OCI-LY1 (cell line): ENCODE measurements around the gene HGS.

ENCODE experiments used
- H2AFZ ChIP-seq: fragments of 200-600 bp; sonication (generic), shearing (Covaris generic); 2 replicates; pipeline ENCODE4 v1.6.0; 2014; ENCODE audit warnings: antibody characterized with exemption, mild to moderate bottlenecking, low read length
- H3F3A ChIP-seq: fragments of 200-600 bp; sonication (generic), shearing (Covaris generic); 2 replicates; pipeline ENCODE4 v1.6.0; 2014; ENCODE audit warnings: mild to moderate bottlenecking, antibody characterized with exemption, low read length, moderate library complexity; ENCODE audit not compliant: insufficient read depth
- H3K27ac ChIP-seq: fragments of 200-600 bp; sonication (generic); 2 replicates; pipeline ENCODE4 v1.5.1; 2014; ENCODE audit warnings: low read length, mixed run types, mild to moderate bottlenecking, low read depth; ENCODE audit not compliant: poor library complexity, severe bottlenecking
- H3K27me3 ChIP-seq: fragments of 200-600 bp; sonication (generic); 2 replicates; pipeline ENCODE4 v1.6.0; 2014; ENCODE audit warnings: antibody characterized with exemption, mild to moderate bottlenecking, low read length, moderate library complexity; ENCODE audit not compliant: insufficient read depth
- H3K36me3 ChIP-seq: fragments of 200-600 bp; sonication (generic); 2 replicates; pipeline ENCODE4 v1.6.1; 2014; ENCODE audit warnings: mild to moderate bottlenecking, antibody characterized with exemption, low read length, moderate library complexity, mixed read lengths; ENCODE audit not compliant: insufficient read depth
- H3K4me1 ChIP-seq: fragments of 200-600 bp; sonication (generic); 2 replicates; pipeline ENCODE4 v1.5.1; 2014; ENCODE audit warnings: mild to moderate bottlenecking, low read length, moderate library complexity; ENCODE audit not compliant: insufficient read depth, severe bottlenecking
- H3K4me2 ChIP-seq: fragments of 200-600 bp; sonication (generic), shearing (Covaris generic); 2 replicates; pipeline ENCODE4 v1.6.1; 2014; ENCODE audit warnings: low read length
- H3K4me3 ChIP-seq: fragments of 200-600 bp; sonication (generic); 2 replicates; pipeline ENCODE4 v1.5.1; 2014; ENCODE audit warnings: low read length, low read depth, mild to moderate bottlenecking, mixed read lengths; ENCODE audit not compliant: poor library complexity, severe bottlenecking
- H3K79me2 ChIP-seq: fragments of 200-600 bp; shearing (Covaris generic); 2 replicates; pipeline ENCODE4 v1.6.1; 2016; ENCODE audit warnings: mixed run types, low read length, mixed read lengths; ENCODE audit not compliant: insufficient read depth
- H3K9ac ChIP-seq: fragments of 200-600 bp; sonication (generic), shearing (Covaris generic); 2 replicates; pipeline ENCODE4 v1.6.1; 2014; ENCODE audit warnings: mild to moderate bottlenecking, low read length, mixed read lengths
- H3K9me2 ChIP-seq: fragments of 200-600 bp; sonication (generic), shearing (Covaris generic); 2 replicates; pipeline ENCODE4 v1.6.1; 2014; ENCODE audit warnings: low read depth, mild to moderate bottlenecking, low read length, mixed read lengths
- H3K9me3 ChIP-seq: fragments of 200-600 bp; shearing (Covaris generic); 2 replicates; pipeline ENCODE4 v1.6.1; 2014; ENCODE audit warnings: low read length, mixed read lengths
- H4K20me1 ChIP-seq: fragments of 200-600 bp; sonication (generic), shearing (Covaris generic); 2 replicates; pipeline ENCODE4 v1.6.0; 2016; ENCODE audit warnings: mild to moderate bottlenecking, low read length; ENCODE audit not compliant: insufficient read depth
- EZH2 ChIP-seq: fragments of 200-600 bp; sonication (generic), shearing (Covaris generic); IDR thresholded peaks from 2 replicates; pipeline ENCODE4 v1.8.0; 2017; ENCODE audit warnings: borderline replicate concordance, mixed run types, mild to moderate bottlenecking, antibody characterized with exemption, low read length, moderate library complexity, mixed read lengths
- TF ChIP-seq, protein P1 (sequence below): fragments of 200-600 bp; sonication (generic), shearing (Covaris generic); IDR thresholded peaks from 2 replicates; pipeline ENCODE4 v1.5.1; 2017; ENCODE audit warnings: mild to moderate bottlenecking, antibody characterized with exemption, low read length, moderate library complexity, mixed read lengths

HGS gene

GRCh38 chr17:81723651-81724209 is 39.9 kb downstream of the HGS start:
- H3K4me1 ChIP-seq = peaks cover 4% of the 10 kb centered on the region

DNA sequence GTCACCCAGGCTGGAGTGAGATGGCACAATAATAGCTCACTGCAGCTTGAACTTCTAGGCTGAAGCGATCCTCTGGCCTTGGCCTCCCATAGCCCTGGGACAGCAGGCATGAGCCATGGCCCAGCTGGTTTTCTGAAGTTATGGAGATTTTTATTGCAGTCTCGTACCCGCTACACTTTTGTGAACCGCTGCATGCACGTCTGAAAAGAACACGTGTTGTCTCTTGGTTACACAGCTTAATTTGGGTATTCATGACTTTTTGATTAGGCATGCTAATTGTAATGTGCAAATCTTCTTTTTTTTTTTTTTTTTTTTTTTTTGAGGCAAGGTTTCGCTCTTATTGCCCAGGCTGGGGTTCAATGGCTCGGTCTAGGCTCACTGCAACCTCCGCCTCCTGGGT is 41.6 kb downstream of the HGS start:
- Histone ChIP-seq H3K9me3 (no peaks in the 10 kb centered on the region), H3K27me3 (peaks cover 3% of the 10 kb centered on the region), H3F3A (no peaks in the 10 kb centered on the region), H3K79me2 (no peaks in the 10 kb centered on the region), H3K9ac (no peak overlapping the region), H2AFZ (no peak overlapping the region), H3K9me2 (no peaks in the 10 kb centered on the region), H4K20me1 (no peaks in the 10 kb centered on the region), H3K36me3 (no peaks in the 10 kb centered on the region), H3K4me1 (peaks cover 4% of the 10 kb centered on the region), H3K27ac (no peak overlapping the region), H3K4me3 (no peak overlapping the region), H3K4me2 (no peak overlapping the region)
- no peak for TF ChIP-seq EZH2
- TF ChIP-seq, protein P1, sequence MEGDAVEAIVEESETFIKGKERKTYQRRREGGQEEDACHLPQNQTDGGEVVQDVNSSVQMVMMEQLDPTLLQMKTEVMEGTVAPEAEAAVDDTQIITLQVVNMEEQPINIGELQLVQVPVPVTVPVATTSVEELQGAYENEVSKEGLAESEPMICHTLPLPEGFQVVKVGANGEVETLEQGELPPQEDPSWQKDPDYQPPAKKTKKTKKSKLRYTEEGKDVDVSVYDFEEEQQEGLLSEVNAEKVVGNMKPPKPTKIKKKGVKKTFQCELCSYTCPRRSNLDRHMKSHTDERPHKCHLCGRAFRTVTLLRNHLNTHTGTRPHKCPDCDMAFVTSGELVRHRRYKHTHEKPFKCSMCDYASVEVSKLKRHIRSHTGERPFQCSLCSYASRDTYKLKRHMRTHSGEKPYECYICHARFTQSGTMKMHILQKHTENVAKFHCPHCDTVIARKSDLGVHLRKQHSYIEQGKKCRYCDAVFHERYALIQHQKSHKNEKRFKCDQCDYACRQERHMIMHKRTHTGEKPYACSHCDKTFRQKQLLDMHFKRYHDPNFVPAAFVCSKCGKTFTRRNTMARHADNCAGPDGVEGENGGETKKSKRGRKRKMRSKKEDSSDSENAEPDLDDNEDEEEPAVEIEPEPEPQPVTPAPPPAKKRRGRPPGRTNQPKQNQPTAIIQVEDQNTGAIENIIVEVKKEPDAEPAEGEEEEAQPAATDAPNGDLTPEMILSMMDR = no peak

More at GRCh38 chr17:81723651-81724209, 39.9 kb downstream of the HGS start:
- Histone ChIP-seq H2AFZ (no peak overlapping the region), H3K9me2 (no peaks in the 10 kb centered on the region), H3K36me3 (peaks cover 10% of the 10 kb centered on the region; the same call in 1 of the 2 replicates), H3K27me3 (no peaks in the 10 kb centered on the region; the same call in 1 of the 2 replicates), H3K4me2 (no peak overlapping the region), H3K9ac (no peak overlapping the region), H4K20me1 (no peaks in the 10 kb centered on the region), H3K4me3 (no peak overlapping the region), H3K27ac (no peak overlapping the region), H3F3A (no peaks in the 10 kb centered on the region), H3K79me2 (no peaks in the 10 kb centered on the region), H3K9me3 (no peaks in the 10 kb centered on the region)
- TF ChIP-seq, protein P1 = no peak
- TF ChIP-seq EZH2 = no peak

- no peak overlapping the region for H3K4me2 ChIP-seq
- no peaks in the 10 kb centered on the region for H3K36me3 ChIP-seq
- no peaks in the 10 kb centered on the region for H3K9me2 ChIP-seq
- no peaks in the 10 kb centered on the region for H4K20me1 ChIP-seq
- TF ChIP-seq, protein P1 = no peak
- TF ChIP-seq EZH2 = no peak
- no peak overlapping the region for H3K4me3 ChIP-seq
- H3K4me1 ChIP-seq = peaks cover 4% of the 10 kb centered on the region
- no peaks in the 10 kb centered on the region for H3F3A ChIP-seq
- H3K27ac ChIP-seq = no peak overlapping the region
- no peak overlapping the region for H2AFZ ChIP-seq
- H3K9me3 ChIP-seq = no peaks in the 10 kb centered on the region
- no peak overlapping the region for H3K9ac ChIP-seq
- peaks cover 3% of the 10 kb centered on the region for H3K27me3 ChIP-seq
- H3K79me2 ChIP-seq = no peaks in the 10 kb centered on the region
Observed at GRCh38 chr17:81726004-81726403, 42.2 kb downstream of the HGS start.
